Activated T-helper 2 cell treated with anti-CD3 and anti-CD28 coated beads, Interferon-gamma antibody, Interleukin-2, Interleukin-4, amounts not matched to agents 10 μg/mL and 5 μg/mL and 100 μg/mL, durations not matched to agents 14 hours and 24 hours and 36 hours (primary cell): Measurements from ENCODE around the gene MAML3. TPM values are rescaled to one million over a fixed set of nuclear protein-coding genes. Genes with fewer than 3 reads are reported as not detected.

Experiments
- DNase-seq: peaks from one replicate; pipeline ENCODE4 v3.0.0; 2021; ENCODE audit warnings: low spot score
- H3K27ac Mint-ChIP-seq: one replicate; pipeline ENCODE4 v1.8.0; 2021; ENCODE audit warnings: mixed read lengths
- H3K27me3 Mint-ChIP-seq: one replicate; pipeline ENCODE4 v1.8.0; 2021; ENCODE audit warnings: low read depth, mixed read lengths
- H3K36me3 Mint-ChIP-seq: one replicate; pipeline ENCODE4 v1.8.0; 2021; ENCODE audit warnings: low read depth, mixed read lengths
- H3K4me1 Mint-ChIP-seq: one replicate; pipeline ENCODE4 v1.8.0; 2021; ENCODE audit warnings: low read depth, mixed read lengths
- H3K4me3 Mint-ChIP-seq: one replicate; pipeline ENCODE4 v1.8.0; 2021; ENCODE audit warnings: low read depth, mild to moderate bottlenecking, moderate library complexity, mixed read lengths
- H3K9me3 Mint-ChIP-seq: one replicate; pipeline ENCODE4 v1.8.0; 2021; ENCODE audit warnings: mixed read lengths
- intact Hi-C: fragments of 100-400 bp; cut with micrococcal nuclease; formaldehyde crosslinking; loops from one replicate; pipeline ENCODE4 v1.15.1; 2023
- total RNA-seq: library from RNA; stranded (reverse); gene quantifications from 2 replicates; pipeline ENCODE4 v1.2.3, GENCODE V29; 2022

MAML3 gene
- total RNA-seq, 1 donor from 2014 or later = 3.3 TPM

GRCh38 chr4:139940600-139940999, 213.4 kb downstream of the MAML3 start:
- intact Hi-C loops = no loop called here
- H3K36me3 Mint-ChIP-seq = no peaks in the 10 kb centered on the region
- H3K4me3 Mint-ChIP-seq = no peak overlapping the region
- no peaks in the 10 kb centered on the region for H3K9me3 Mint-ChIP-seq
- peaks cover 11% of the 10 kb centered on the region for H3K27me3 Mint-ChIP-seq
- no peak overlapping the region for H3K27ac Mint-ChIP-seq
- no peaks in the 10 kb centered on the region for H3K4me1 Mint-ChIP-seq
- no peak for DNase-seq

GRCh38 chr4:139938414-139938813, 215.6 kb downstream of the MAML3 start:
- Mint-ChIP-seq H3K27me3 (peaks cover 11% of the 10 kb centered on the region), H3K27ac (no peak overlapping the region), H3K4me1 (no peaks in the 10 kb centered on the region), H3K4me3 (no peak overlapping the region), H3K9me3 (no peaks in the 10 kb centered on the region), H3K36me3 (no peaks in the 10 kb centered on the region)
- DNase-seq = no peak
- intact Hi-C loops = no loop called here

- Mint-ChIP-seq H3K36me3 (no peaks in the 10 kb centered on the region), H3K9me3 (no peaks in the 10 kb centered on the region), H3K27me3 (peaks cover 12% of the 10 kb centered on the region), H3K27ac (no peak overlapping the region), H3K4me1 (no peaks in the 10 kb centered on the region), H3K4me3 (no peak overlapping the region)
- intact Hi-C loops = no loop called here
- DNase-seq = no peak
Measured at GRCh38 chr4:139935911-139936310, 218.1 kb downstream of the MAML3 start.

- no peak overlapping the region for H3K4me3 Mint-ChIP-seq
Measured at GRCh38 chr4:139934708-139935195, 219.2 kb downstream of the MAML3 start.

GRCh38 chr4:139934057-139934707, 219.8 kb downstream of the MAML3 start:
- no peak overlapping the region for H3K4me3 Mint-ChIP-seq
- H3K9me3 Mint-ChIP-seq = no peaks in the 10 kb centered on the region
- intact Hi-C loops = no loop called here
- peaks cover 10% of the 10 kb centered on the region for H3K27me3 Mint-ChIP-seq
- H3K36me3 Mint-ChIP-seq = no peaks in the 10 kb centered on the region
- DNase-seq = no peak
- H3K4me1 Mint-ChIP-seq = no peaks in the 10 kb centered on the region
- H3K27ac Mint-ChIP-seq = no peak overlapping the region

More at GRCh38 chr4:139934708-139935195, 219.2 kb downstream of the MAML3 start:
- H3K4me1 Mint-ChIP-seq = no peaks in the 10 kb centered on the region
- H3K27me3 Mint-ChIP-seq = peaks cover 12% of the 10 kb centered on the region
- intact Hi-C loops = no loop called here
- H3K36me3 Mint-ChIP-seq = no peaks in the 10 kb centered on the region
- no peak for DNase-seq
- H3K9me3 Mint-ChIP-seq = no peaks in the 10 kb centered on the region
- no peak overlapping the region for H3K27ac Mint-ChIP-seq

- no peak overlapping the region for H3K27ac Mint-ChIP-seq
- intact Hi-C loops = no loop called here
- no peaks in the 10 kb centered on the region for H3K4me1 Mint-ChIP-seq
- H3K9me3 Mint-ChIP-seq = no peaks in the 10 kb centered on the region
- H3K4me3 Mint-ChIP-seq = no peak overlapping the region
- peaks cover 13% of the 10 kb centered on the region for H3K27me3 Mint-ChIP-seq
- no peaks in the 10 kb centered on the region for H3K36me3 Mint-ChIP-seq
- no peak for DNase-seq
Measured at GRCh38 chr4:139933541-139933940, 220.4 kb downstream of the MAML3 start.

GRCh38 chr4:139933104-139933503, 220.9 kb downstream of the MAML3 start:
- no peaks in the 10 kb centered on the region for H3K4me1 Mint-ChIP-seq
- no peaks in the 10 kb centered on the region for H3K9me3 Mint-ChIP-seq
- no peak for DNase-seq
- H3K27ac Mint-ChIP-seq = no peak overlapping the region
- no peak overlapping the region for H3K4me3 Mint-ChIP-seq
- no peaks in the 10 kb centered on the region for H3K36me3 Mint-ChIP-seq
- intact Hi-C loops = no loop called here
- peaks cover 15% of the 10 kb centered on the region for H3K27me3 Mint-ChIP-seq

- Mint-ChIP-seq H3K4me3 (no peak overlapping the region), H3K36me3 (no peaks in the 10 kb centered on the region), H3K27ac (no peak overlapping the region), H3K9me3 (no peaks in the 10 kb centered on the region), H3K4me1 (no peaks in the 10 kb centered on the region), H3K27me3 (peaks cover 32% of the 10 kb centered on the region)
- DNase-seq = no peak
- intact Hi-C loops = no loop called here
Measured at GRCh38 chr4:139924782-139925181, 229.2 kb downstream of the MAML3 start.

- H3K9me3 Mint-ChIP-seq = no peaks in the 10 kb centered on the region
- no peak overlapping the region for H3K4me3 Mint-ChIP-seq
- H3K27me3 Mint-ChIP-seq = peaks cover 36% of the 10 kb centered on the region
- intact Hi-C loops = no loop called here
- DNase-seq = no peak
- H3K4me1 Mint-ChIP-seq = no peaks in the 10 kb centered on the region
- H3K27ac Mint-ChIP-seq = no peak overlapping the region
- no peaks in the 10 kb centered on the region for H3K36me3 Mint-ChIP-seq
Measured at GRCh38 chr4:139922406-139923024, 231.5 kb downstream of the MAML3 start.

GRCh38 chr4:139921429-139922184, 232.4 kb downstream of the MAML3 start:
- intact Hi-C loops = no loop called here
- H3K27ac Mint-ChIP-seq = no peak overlapping the region
- H3K4me1 Mint-ChIP-seq = no peaks in the 10 kb centered on the region
- no peak for DNase-seq
- H3K27me3 Mint-ChIP-seq = peaks cover 40% of the 10 kb centered on the region
- H3K4me3 Mint-ChIP-seq = no peak overlapping the region
- no peaks in the 10 kb centered on the region for H3K36me3 Mint-ChIP-seq
- no peaks in the 10 kb centered on the region for H3K9me3 Mint-ChIP-seq

GRCh38 chr4:139920486-139921002, 233.4 kb downstream of the MAML3 start:
- intact Hi-C loops = no loop called here
- Mint-ChIP-seq H3K27me3 (peaks cover 38% of the 10 kb centered on the region), H3K36me3 (no peaks in the 10 kb centered on the region), H3K4me1 (no peaks in the 10 kb centered on the region), H3K27ac (no peak overlapping the region), H3K4me3 (no peak overlapping the region), H3K9me3 (no peaks in the 10 kb centered on the region)
- no peak for DNase-seq

GRCh38 chr4:139919521-139919920, 234.5 kb downstream of the MAML3 start:
- intact Hi-C loops = no loop called here
- no peak for DNase-seq
- Mint-ChIP-seq H3K4me1 (no peaks in the 10 kb centered on the region), H3K36me3 (no peaks in the 10 kb centered on the region), H3K4me3 (no peak overlapping the region), H3K9me3 (no peaks in the 10 kb centered on the region), H3K27ac (no peak overlapping the region), H3K27me3 (peaks cover 36% of the 10 kb centered on the region)

GRCh38 chr4:139919004-139919403, 235.0 kb downstream of the MAML3 start:
- no peak overlapping the region for H3K27ac Mint-ChIP-seq
- H3K27me3 Mint-ChIP-seq = peaks cover 35% of the 10 kb centered on the region
- DNase-seq = no peak
- no peaks in the 10 kb centered on the region for H3K4me1 Mint-ChIP-seq
- no peaks in the 10 kb centered on the region for H3K9me3 Mint-ChIP-seq
- H3K36me3 Mint-ChIP-seq = no peaks in the 10 kb centered on the region
- intact Hi-C loops = no loop called here
- no peak overlapping the region for H3K4me3 Mint-ChIP-seq
